OCI-M1 (cell line): Measurements from ENCODE around the gene TRAPPC12.

ENCODE experiments used
- DNase-seq: peaks from one replicate; lab custom pipeline; 2025; lab: John Stamatoyannopoulos, UW

Gene TRAPPC12

DNA sequence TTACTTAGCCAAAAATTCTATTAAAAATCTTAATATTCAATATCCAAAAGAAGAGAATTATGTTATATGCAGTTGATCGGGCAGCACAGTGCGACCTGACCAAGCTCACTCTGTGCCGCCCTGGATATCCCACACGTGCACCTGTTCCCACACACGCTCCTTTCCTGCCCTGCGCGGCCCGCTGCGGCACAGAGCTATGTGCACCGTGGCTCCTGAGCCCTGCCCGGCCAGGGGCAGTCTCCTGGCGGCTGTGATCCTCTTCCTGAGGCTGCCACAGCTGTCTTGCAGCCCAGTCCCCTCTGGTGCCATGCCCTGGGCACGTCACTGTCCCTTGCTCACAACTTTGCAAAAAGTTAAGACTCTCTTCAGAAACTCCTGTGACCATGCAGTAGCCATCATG is 29.3 kb downstream of the TRAPPC12 start:
- DNase-seq, result no peak

DNA sequence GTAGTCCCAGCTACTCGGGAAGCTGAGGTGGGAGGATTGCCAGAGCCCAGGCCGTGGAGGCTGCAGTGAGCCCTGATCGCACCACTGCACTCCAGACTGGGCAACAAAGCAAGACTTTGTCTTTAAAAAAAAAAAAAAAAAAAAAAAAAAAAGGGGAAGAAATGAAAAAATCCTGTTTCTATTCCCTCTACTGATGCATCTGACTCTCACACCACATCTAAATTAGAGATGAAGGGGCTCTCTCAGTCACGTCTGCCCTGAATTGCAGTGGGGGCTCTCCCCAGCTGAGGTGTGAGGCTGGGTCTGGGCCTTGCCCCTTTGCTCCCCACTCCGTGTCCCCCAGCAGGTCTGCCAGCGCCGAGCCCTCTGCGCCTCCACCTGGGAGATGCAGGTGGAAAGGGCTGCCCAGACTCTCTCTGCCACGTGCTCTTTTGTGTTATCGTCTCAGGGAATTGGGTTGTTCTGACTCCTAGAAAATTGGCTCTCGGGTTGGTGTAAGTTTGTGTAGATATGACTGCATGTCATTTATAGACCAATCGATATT is 30.2 kb downstream of the TRAPPC12 start:
- no peak for DNase-seq

DNA sequence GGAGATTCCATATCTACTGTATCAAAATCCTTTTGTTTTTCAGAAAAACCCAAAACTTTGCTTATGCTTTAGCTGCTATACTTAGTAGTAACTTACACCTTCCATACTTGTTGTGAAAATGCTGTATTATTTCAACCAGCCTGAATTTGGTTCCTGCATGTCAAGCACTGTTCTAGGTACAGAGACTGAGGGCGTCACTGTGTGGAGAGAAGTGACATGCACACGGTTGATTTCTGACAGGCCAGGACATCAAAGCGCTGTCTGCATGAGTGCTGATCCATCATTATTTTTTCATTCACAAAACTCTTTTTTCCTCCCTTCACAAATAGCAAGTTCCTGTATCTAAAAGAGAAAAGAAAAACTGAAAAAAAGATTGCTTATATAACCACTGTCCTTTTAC is 31.6 kb downstream of the TRAPPC12 start:
- no peak for DNase-seq

DNA sequence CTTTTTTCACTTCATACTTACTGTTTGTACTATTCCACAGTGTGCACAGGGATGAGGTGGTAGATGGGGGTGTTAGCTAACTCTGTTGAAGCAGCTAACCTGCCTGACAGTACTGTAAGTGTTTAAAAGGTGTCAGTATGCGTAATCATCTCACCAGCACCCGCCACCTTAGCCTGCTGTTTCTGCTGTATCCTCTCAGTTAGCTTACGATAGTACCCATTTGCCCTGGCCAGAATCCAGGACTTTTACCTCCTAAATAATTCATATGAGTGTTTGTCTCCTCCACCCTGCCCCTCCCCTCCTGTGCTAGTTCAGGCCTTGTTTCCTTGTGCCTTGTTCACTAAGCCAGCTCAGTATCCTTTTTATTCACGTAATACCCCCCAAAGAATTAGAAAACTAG is 34.2 kb downstream of the TRAPPC12 start:
- DNase-seq, result no peak

DNA sequence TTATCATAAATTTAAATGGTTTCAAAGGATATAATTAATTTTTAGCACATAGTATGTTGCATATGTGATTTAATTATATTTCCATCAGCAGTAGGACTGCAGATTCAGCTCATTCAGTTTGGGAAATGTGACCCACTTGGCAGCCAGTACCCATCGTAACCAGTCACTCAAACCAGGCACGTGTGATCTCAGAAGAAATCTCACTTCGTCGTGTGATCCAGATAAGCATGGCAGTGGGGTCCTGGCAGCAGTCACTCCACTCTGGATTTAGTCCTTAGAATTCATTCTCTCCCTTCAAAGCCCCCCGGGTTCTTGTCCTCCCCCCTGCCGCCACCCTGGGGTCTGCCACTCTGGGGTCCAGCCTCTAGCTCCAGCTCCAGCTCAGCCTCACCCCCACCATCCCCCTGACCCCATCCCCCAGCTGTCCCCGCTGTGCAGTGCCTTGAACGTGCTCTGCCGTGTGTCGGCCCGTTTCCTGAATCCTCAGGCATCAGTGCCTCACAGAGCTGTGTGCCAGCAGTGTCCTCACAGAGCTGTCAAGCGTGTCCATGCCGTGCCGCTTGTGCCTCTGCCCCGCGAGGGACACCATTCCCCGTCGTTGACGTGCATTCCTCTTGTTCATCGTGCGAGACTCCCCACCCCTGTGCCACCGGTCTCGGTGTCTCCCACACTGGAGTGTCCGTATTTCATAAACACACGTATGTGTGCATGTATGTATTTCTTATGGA is 34.8 kb downstream of the TRAPPC12 start:
- DNase-seq, result no peak

- no peak for DNase-seq
Observed at GRCh38 chr2:3418766-3419404, 39.4 kb downstream of the TRAPPC12 start.

GRCh38 chr2:3420076-3420768 is 40.7 kb downstream of the TRAPPC12 start:
- no peak for DNase-seq

DNA sequence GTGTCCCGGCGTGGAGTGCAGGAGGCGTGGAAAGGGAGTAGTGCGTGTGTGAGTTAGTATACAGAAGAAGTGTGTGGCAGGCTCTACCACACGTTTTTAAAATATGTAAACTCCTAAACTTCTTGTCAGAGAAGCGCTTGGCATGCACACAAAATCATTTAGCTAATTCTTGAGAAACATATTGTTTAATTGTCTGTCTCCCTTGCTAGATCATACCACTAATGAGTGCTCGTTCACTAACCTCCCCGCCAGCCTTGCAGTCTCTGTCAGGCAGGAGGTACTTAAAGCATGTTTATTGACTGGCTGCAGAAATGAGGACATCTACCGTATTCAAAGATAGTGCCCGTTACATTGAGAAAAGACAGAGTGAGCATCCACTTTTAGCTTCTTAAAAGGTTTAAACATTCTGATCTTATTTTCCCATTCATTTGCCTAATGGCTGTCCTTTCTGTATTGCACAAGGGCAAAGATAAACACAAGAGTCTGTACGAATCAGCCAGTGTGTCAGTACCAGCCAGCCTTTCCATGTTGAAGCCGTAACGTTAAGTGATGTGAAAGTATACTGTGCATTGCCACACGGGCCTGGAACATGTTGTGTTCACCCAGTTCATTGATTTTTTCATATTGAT is 41.4 kb downstream of the TRAPPC12 start:
- no peak for DNase-seq

GRCh38 chr2:3421580-3421979 is 42.1 kb downstream of the TRAPPC12 start:
- no peak for DNase-seq

- no peak for DNase-seq
Observed at GRCh38 chr2:3422161-3422779, 42.8 kb downstream of the TRAPPC12 start.

- peak; percentile 79 for DNase-seq
Observed at GRCh38 chr2:3423492-3424170, 44.1 kb downstream of the TRAPPC12 start.

- no peak for DNase-seq
Observed at GRCh38 chr2:3424171-3424795, 44.8 kb downstream of the TRAPPC12 start.

- DNase-seq, result no peak
Observed at GRCh38 chr2:3426615-3427014, 47.1 kb downstream of the TRAPPC12 start.

DNA sequence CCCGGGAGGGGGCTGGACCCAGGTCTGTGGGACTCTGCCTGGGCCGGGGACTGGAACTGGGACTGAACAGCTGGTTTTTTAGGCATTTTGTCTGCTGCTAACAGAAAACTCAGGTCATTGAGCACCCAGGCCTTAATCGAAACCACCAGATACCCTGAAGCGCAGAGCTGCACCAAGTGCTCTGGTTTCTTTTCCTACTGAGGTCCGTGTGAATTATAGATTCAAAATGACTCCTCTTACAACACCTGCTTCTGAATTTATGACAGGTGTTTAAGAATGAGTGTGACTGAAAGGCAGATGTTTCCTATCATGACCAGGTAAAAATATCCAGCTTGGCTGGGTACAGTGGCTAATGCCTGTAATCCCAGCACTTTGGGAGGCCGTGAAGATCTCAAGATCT is 47.8 kb downstream of the TRAPPC12 start:
- DNase-seq, result no peak

GRCh38 chr2:3428577-3428976 is 49.1 kb downstream of the TRAPPC12 start:
- DNase-seq, result no peak

GRCh38 chr2:3429066-3429610 is 49.6 kb downstream of the TRAPPC12 start:
- peak; percentile 15 for DNase-seq

DNA sequence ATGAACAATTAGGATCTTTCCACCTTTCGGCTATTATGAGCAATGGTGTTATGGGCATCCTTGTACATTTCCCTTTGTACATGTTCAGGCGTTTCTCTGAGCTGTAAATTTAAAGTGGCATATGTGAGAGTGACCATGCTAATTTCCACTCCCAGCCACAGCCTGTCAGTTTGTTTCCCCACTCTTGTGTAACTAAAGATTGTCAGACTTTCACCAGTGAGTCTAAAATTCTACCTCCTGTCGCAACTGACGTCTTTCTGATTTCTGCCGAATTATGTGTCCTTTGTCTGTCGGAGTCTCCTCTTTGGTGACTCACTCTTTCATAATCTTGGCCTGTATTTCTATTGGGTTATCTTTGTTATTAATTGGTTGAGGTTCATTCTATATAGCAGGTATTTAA is 50.7 kb downstream of the TRAPPC12 start:
- no peak for DNase-seq

GRCh38 chr2:3430740-3431490 is 51.4 kb downstream of the TRAPPC12 start:
- no peak for DNase-seq

- no peak for DNase-seq
Observed at GRCh38 chr2:3432067-3432466, 52.6 kb downstream of the TRAPPC12 start.
